Measurements from ENCODE around the gene FBXL22.

The FBXL22 gene

DNA sequence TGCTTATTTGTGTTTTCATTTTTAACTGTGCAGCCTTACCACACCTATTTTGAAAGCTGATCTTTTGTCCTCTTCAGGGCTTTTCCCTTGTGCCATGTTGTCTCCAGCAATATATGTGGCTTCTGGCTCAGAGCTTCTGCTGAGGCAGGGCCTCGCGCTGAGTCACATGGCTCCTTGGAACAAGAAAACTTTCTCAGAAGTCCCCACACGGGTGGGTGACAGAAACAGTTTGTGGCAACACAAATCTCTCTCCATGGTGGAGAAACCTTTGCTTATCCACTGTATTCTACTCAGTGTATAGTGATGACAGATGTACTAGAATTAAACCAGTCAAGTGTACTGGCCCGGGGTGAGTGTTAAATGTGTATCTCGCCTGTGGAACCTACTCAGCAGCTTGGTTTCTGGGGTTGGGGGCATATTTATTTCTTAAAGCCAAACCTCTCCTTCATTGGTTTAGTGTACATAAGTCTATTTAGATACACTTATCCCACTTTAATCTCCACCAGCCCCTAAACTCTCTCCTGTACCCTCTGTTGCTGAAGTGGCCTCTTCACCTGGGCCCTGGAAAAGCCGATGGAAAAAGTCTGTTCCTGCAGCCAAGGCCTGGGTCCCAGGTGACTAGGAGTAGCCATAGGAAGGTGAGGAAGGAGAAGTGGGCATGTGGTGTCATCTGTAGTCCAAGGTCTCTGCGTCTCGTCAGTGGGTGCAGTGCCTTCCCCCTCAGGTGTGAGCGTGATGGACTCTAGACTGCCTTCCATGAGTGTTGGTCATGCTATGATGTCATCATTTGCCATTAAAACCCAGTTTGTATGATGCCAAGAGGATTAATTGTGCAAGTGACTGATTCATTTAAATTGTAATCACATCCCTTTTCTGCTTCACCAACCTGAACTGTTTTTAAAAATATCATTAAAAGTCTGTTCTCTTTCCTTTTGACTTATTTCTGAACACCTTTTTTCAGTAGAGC lies 3.2 kb upstream of the FBXL22 start:
- peak in 1 of 2 donors; percentile 13 for DNase-seq (ENCODE audit: low read depth in 1 of 2, low spot score in 1 of 2)

DNA sequence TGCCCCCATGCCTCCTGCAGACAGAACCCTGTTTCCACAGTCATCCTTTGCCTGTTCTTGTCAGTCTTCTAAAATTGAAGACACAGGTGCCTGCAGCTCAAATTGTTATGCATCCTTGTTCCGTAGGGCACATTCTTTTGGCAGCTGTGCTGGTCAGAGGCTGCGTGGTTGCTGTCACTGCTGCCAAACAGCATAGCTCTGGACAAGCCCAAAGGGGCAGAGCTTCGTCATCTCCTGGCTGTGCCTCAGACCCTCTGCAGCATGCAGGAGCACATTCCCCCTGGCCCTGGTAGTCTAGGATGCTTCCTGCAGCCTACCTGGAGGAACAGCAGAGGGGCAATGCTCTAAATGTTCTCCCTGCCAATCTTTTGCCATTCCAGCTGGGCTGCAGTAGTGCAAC lies 2.1 kb upstream of the FBXL22 start:
- DNase-seq (ENCODE audit: low read depth in 1 of 2, low spot score in 1 of 2): no peak

DNA sequence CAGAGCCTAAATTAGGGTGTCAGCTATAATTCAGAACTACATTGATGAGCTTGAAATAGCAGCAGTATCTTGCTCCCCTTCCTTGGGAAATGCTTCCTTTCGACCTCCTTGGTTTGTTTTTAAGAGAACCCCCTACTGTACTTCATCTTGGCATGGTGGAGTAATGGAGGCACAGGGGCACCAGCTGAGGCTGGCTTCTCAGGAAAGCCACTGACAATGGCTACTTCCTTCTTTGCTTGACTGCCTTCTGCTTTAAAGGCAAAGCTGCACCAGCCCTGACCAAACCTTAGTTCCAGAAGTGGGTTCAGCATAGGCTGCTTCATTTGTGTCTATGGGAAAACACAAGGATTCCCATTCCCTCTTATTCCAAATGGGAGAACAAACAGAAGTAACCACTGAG lies 1.5 kb upstream of the FBXL22 start:
- DNase-seq (ENCODE audit: low read depth in 1 of 2, low spot score in 1 of 2): no peak

DNA sequence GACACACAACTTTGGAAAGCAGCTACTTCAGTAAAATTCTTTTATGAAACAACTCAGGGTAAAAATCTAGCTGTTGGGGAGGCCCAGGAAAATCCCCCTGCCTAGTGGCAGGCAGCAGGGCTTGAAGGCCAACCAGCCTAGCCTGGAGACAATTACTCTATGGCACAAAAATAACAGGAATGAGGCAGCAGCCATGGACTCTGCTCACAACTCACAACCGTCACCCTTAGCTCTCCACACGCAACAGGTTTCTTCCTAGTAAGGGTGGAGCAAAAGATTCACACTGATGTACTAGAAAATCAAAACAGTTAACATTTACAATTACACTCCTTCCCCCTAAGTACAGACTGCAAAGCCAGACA lies 530 bp upstream of the FBXL22 start:
- DNase-seq (ENCODE audit: low read depth in 1 of 2, low spot score in 1 of 2): no peak

DNA sequence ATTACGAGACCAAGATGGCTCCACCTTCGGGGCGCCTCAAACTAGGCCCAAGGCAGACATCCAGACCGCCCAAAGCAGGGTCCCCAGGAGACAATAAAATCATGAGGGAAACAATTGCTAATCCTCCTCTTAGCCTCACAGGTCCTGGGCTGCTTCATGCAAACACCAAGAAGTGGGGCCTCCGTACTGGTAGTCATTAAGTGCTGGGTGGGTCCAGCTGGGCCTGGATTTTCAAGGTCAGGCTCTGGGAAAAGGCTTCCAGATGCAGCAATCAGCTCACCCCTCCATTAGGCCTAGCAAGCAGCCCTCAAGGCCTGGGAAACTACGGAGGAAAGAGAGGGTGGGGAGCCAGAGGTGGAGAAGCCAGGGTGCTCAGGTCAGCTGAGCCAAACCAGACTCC lies 634 bp downstream of the FBXL22 start:
- DNase-seq (ENCODE audit: low read depth in 1 of 2, low spot score in 1 of 2): no peak

DNA sequence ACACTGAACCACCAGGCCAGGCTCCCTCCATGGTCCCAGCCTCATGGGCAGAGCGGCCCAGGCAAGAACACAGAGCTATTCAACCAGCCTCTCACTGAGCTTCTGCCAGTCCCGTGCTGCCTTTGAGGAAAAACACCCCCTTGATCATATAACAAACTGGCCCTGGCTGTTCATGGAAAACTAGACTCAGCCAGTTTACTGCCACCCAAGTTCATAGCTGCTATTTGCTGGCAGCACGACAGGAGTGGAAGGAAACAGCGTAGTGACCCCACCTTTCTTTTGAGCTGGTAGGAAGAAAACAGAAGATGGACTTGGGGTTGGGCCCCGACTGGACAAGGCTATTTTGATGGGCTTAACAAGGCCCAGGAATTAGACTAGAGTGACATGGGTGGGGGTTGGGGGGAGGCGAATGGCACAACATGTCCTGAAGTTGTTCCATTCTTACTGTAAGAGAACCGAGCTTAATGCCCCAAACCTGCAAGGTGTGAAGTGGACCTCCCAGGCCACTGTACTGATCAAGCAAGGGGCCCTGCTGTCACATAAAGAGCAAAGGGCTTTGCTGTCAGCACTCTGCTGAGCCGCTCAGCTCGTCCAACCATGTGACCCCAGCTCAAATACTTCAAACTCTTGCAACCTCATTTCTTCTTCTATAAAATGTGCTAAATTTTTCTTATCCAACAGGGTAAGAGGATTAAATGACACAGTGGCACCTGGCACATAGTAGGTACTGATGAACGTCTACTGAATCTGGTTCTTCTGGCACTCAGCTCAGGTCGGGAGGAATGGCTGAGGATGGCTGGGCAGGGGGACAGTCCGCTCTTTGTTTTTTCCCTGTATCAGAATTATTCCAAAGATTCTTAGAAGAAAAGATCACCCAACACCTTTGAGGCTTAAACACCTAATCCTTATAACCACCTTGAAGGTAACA lies 1.6 kb downstream of the FBXL22 start:
- DNase-seq (ENCODE audit: low read depth in 1 of 2, low spot score in 1 of 2): no peak

DNA sequence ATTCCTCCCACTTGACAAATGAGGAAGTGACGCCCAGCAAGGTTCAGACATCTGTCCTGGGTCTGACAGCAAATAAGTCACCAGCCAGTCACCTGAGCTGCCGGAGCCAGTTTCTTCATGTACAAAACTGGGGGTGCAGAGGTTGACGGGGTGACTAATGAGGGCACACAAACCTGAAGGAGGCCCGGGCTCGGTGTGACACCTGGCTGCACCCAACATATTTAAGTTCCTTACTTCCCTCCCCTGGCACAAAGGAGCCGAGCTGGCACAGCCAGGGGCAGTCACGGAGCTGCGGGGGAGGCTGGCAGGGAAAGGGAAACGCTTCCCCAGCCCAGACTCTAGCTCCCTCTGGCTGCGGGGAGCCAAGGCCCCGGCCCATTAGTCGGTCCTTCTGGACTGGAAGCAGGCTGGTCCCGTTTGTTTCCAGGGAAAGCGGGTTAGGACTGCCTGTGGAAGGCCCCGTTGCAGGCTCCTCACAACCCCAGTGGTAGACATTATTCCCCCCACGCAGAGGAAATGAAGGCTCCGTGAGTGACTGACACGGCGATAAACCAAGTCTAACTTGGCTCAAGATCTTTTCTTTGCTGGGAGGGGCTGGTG lies 2.3 kb downstream of the FBXL22 start:
- DNase-seq (ENCODE audit: low read depth in 1 of 2, low spot score in 1 of 2): peak in 1 of 2 donors; percentile 14

DNA sequence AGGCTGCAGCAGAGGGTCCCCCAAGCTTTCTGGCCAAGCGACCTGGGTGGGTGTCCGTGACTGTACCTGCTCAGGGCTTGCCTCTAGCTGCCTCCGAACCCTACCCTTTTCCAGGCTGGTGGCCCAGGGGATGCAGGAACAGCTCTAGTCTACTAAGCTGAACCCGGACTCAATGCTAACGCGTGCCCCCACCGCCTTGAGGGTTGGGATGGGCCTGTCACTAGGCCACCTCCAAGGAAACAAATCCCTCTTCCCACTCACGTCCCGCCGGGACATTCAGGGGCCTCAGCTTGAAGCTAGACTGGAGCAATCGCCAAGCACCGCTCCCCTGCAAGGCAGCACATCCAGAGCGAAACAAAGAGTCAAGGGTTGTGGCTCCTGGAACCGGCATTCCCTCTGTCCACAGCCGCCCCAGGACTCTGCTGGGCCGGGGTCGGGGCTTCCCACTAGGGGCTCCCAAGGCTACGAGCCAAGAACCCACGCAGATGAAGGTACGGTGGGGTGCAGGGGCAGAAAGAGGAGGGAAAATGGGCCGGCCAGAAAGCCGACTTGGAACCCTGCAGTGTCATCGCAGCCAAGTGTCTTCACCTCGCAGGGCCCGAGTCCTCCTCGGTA lies 2.9 kb downstream of the FBXL22 start:
- no peak for DNase-seq (ENCODE audit: low read depth in 1 of 2, low spot score in 1 of 2)

DNA sequence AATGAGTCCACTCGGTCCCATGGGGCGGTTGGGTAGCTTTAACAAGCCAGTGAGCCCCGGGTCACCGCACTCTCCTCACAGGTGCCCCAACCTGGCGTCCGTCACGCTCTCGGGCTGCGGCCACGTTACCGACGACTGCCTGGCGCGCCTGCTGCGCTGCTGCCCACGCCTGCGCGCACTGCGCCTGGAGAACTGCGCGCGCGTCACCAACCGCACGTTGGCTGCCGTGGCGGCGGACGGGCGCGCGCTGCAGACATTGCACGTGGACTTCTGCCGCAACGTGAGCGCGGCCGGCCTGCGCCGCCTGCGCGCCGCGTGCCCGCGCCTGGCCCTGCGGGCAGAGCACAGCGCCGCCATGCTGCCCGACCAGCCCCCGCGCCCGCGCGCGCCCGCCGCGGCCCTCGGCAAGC lies 3.4 kb downstream of the FBXL22 start:
- DNase-seq (ENCODE audit: low read depth in 1 of 2, low spot score in 1 of 2): peak; percentile 74 to 89

DNA sequence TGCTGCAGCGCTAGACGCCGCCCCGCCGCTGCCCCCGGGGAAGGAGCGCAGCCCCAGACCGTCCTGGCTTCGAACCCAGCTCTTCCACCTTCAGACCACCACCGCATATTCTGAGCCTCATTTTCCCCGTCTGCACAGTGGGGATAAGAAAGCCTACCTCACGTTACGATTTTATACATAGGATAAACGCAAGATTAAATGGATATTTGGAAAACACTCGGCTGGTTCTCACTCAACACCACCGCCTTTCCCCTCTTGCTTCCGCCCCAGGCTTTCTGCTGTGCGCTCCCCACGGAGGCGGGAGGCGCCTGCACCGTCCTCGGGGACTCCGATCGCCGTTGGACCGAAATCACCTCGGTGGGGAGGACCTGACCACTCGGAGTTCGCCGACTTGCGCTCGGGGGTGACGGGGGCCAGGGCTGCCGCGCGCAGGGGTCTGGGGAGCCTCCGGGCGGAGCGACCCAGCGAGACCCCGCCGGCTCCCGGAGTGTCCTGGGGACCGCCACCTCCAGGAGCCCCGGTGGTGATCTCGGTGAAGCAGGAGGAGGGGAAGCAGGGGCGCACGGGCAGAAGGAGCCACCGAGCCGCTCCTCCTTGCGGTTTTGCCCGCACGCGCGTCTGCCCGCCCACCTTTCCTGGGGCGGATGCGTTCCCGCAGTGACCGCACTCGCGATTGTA lies 4.0 kb downstream of the FBXL22 start:
- peak in 1 of 2 donors; percentile 42 for DNase-seq (ENCODE audit: low read depth in 1 of 2, low spot score in 1 of 2)

DNA sequence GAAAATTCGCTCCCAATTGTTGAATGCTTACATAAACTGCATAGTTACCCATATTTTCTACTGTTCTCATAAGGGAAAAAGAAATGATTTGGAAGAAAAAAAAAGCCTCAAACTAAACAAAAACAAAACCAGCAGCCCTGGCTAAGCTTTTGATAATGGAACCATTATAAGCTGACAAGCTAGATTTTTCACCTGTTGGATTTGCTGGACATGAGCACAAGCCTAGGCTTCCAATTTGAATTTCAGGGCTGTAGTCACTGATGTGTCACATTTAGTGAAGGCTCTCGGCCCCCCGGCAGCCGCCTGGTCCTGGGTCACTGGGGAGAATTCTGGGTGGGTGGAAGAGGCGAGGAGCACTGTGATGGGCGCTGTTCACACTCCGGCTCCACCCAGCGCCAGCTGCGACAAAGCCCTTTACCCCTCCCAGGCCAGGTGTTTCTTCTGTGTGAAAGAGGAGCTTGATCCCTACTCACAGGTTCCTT lies 4.6 kb downstream of the FBXL22 start:
- DNase-seq (ENCODE audit: low read depth in 1 of 2, low spot score in 1 of 2): no peak

DNA sequence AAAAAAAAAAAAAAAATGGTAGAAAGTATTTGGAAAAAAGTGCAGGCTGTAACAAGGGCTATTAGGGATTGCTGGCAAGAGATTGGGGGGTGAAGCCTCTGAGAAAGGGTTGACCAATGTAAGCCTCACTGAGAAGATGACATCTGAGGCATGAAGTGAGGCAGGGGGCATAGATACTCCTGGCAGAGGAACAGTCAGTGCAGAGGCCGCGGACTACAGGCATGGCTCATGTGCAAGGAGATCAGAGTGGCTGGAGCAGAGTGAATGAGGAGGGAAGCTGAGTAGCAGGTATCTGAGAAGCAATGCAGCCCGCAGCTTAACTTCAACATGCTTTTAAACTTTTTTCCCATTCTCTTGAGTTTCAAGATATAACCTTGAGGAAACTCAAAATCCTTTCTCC lies 5.4 kb downstream of the FBXL22 start:
- DNase-seq (ENCODE audit: low read depth in 1 of 2, low spot score in 1 of 2): no peak

DNA sequence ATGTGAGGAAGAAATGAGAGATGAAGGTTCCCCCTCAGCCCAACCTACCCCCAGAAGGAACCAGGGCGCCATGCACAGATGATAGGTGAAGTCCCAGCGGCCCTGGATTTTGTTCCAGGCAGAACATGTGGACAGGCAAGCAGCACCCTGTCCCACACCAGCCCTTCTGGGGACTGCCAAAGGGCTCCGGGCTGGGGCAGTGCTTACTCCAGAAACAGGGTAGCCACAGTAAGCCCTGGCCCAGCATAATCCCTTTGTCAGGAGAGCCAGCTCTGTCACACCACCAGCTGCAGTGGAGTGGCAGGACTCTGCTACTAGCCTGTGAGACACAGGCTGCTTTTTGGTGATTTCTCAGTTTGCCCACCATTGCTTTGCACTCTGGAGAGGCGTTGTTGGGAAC lies 6.3 kb downstream of the FBXL22 start:
- no peak for DNase-seq (ENCODE audit: low read depth in 1 of 2, low spot score in 1 of 2)

DNA sequence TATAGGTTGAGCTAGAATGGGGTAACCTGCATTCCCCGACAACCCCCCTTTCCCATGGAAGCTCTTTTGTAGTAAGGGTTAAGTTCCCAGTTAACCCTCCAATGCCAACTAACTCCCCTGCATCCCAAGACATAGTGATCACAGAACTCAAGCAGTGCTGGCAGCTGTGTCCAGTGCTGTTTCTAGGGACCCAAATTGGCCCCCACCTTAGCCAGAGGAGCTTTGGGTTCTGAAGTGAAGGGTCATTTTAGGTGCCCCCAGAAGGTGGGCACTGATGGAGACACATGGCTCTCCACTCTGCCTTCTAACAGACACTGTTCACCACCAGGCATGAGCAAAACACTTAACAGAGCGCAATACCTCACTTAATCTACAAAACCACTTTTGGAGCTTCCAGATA lies 7.1 kb downstream of the FBXL22 start:
- no peak for DNase-seq (ENCODE audit: low read depth in 1 of 2, low spot score in 1 of 2)

DNA sequence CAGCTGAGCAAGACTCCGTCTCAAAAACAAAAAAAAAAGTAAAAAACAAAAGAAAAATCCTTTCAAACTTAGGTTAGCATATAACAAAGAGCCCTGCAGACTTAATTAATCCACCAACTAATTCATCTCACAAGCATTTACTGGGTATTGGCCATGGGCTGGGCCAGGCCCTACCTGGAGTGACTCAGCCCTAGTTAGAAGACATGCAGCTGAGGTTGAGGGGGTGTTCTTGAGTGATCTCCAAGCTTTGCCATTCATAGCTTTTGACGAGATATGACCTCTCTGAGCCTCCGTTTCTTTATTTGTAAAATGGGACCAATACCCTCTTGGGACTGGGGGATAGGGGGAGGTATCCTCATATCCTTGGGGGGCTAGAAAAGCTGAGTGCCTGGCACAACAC lies 7.8 kb downstream of the FBXL22 start:
- DNase-seq (ENCODE audit: low read depth in 1 of 2, low spot score in 1 of 2): no peak

DNA sequence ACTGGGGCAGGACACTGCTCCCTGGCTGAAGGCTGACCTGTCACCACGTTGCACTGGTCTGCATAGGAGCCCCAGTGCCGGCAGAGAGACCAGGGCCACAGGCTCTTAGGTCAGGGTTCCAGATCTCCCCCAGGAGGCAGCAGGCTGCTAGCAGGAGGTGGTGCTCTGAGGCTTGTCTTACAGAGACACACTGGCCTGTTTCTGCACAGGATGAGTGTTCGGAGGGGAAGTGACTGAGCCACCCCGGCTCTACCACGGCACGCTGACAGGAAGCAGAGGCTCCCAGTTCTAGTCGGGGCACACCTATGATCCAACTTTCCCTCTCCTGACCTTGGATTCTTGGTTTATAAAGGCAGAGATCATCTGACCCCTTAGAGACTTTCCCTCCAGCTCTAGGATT lies 8.6 kb downstream of the FBXL22 start:
- DNase-seq (ENCODE audit: low read depth in 1 of 2, low spot score in 1 of 2): peak; percentile 33 to 41

DNA sequence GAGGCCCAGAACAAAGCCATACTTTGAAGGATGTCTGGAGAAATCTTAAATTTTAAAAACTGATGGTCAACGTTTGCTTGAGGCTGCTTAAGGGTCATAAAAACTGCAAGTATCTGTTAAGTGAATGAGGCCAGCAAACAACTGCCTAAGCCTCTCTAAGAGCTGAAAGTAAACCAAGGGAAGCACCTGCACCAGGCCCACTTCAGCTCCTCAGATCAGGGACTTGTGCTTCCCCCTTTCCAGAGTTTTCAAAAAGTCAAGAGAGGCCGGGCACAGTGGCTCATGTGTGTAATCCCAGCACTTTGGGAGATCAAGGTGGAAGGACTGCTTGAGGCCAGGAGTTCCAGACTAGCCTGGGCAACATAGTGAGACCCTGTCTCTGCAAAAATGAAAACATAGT lies 9.1 kb downstream of the FBXL22 start:
- no peak for DNase-seq (ENCODE audit: low read depth in 1 of 2, low spot score in 1 of 2)

DNA sequence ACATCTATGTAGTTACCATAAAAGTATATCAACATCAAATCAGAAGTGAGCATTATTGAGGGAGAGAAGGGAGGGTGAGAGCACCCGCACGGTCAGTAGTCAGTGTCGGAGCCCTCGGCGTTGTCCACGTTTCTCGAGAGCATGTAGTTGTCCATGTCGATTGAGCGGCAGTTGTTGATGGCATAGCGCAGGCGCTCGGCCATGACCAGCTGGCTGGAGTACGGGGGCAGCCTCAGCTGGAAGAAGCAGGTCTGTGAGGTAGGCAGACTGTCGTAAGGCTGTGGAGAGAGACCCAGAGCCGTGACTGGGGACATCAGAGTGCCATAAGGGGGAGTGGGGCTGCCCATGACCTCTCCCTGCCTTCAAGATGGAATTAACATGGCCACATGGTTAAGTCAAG lies 11.8 kb downstream of the FBXL22 start:
- DNase-seq (ENCODE audit: low read depth in 1 of 2, low spot score in 1 of 2): no peak

DNA sequence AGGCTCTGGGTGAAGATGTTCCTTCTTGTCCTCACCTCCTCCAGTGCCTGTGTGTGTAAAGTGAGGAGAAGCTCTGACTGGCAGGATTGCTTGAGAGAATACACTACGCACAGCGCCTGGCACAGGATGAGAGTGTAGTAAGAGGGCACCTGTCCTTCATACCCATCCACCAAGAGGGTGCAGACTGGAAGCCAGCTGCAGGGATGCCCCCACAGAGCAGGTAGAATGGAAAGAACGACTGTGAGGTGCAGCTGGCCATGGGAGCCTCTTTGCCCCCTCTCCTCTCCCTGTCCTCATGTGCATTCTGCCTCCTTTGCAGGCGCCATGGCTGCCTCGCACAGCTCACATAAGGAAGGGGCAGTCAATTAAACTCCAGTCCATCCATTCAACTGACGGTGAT lies 12.3 kb downstream of the FBXL22 start:
- DNase-seq (ENCODE audit: low read depth in 1 of 2, low spot score in 1 of 2): no peak

DNA sequence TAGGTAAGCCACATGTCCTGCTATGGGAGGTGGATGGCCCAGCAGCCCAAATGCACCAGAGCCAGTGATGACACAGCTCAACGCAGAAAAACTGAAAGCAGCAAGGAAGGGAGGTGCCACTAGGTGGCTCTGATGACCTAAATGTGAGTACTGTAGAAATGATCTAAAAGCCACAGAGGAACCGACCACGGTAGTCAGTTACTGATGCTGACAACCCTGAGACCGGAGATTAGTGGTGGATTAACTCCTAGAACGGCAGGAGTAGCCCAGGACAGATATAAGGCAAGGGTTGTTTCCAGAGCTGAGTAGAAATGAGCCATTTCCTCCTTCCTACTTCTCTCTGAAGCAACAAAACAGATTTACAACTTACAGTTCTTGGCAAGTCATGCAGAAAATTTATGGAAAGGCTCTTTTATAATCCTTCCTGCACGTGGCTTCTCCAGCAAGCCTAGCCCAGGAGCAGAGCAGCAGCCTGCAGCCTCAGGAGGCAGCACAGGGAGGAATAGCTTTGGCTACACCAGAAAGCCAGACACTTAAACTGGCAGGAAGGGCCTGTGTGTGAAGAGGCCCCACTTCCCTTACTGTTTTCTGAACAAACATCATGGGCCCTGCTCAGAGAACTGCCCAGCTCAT lies 13.1 kb downstream of the FBXL22 start:
- peak in 1 of 2 donors; percentile 58 for DNase-seq (ENCODE audit: low read depth in 1 of 2, low spot score in 1 of 2)
